ENCODE measurements around the gene GPR61.

Gene GPR61

DNA sequence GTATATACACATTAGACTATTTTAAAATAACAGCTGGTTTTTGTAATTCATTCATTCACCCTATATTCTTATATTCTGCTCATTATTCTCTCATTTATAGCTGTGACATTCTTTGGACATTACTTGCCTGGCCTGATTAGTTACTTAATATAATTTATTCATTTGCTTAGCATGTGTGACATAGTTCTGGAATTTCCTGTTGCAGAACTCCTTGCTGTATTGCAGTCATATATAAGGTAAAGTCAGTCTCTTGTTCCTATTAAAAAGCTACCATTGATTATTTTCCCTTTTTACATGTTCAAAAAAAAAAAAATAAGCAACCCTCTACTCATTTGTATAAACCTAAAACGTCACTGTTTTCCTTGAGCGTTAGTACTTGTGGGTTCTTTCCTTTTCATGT lies 55.9 kb downstream of the GPR61 start:
- H3K27ac ChIP-seq, result peak overlapping the region; percentile 28
- no peak overlapping the region for H3K4me3 ChIP-seq (ENCODE audit: low read depth in 1 of 2, low read length in 1 of 2)
- no peaks in the 10 kb centered on the region for H3K9me3 ChIP-seq
- H3K36me3 ChIP-seq, result peaks cover 81% of the 10 kb centered on the region
- H3K4me1 ChIP-seq (ENCODE audit: control insufficient read depth in 1 of 2, insufficient read depth in 1 of 2, low read depth in 1 of 2, low read length in 1 of 2), result peaks cover 0 to 11% of the 10 kb centered on the region in 2 experiments
- TF ChIP-seq, protein P1, sequence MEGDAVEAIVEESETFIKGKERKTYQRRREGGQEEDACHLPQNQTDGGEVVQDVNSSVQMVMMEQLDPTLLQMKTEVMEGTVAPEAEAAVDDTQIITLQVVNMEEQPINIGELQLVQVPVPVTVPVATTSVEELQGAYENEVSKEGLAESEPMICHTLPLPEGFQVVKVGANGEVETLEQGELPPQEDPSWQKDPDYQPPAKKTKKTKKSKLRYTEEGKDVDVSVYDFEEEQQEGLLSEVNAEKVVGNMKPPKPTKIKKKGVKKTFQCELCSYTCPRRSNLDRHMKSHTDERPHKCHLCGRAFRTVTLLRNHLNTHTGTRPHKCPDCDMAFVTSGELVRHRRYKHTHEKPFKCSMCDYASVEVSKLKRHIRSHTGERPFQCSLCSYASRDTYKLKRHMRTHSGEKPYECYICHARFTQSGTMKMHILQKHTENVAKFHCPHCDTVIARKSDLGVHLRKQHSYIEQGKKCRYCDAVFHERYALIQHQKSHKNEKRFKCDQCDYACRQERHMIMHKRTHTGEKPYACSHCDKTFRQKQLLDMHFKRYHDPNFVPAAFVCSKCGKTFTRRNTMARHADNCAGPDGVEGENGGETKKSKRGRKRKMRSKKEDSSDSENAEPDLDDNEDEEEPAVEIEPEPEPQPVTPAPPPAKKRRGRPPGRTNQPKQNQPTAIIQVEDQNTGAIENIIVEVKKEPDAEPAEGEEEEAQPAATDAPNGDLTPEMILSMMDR (IDR thresholded peaks at IDR 0.05), result no peak
- H3K27me3 ChIP-seq, result no peaks in the 10 kb centered on the region
